ENCODE results near the gene CALCR. TPM values are rescaled to one million over a fixed set of nuclear protein-coding genes. Genes with fewer than 3 reads are reported as not detected.

The CALCR gene
- total RNA-seq, 2 donors from 2014 or later: 0.45 TPM; not detected in 1

GRCh38 chr7:93409324-93409723 is 165.2 kb downstream of the CALCR start:
- no peak overlapping the region for H3K27ac ChIP-seq
- intact Hi-C loops (cut with DNase I): no loop called here
- H3K4me3 ChIP-seq: no peak overlapping the region
- no peaks in the 10 kb centered on the region for H3K27me3 ChIP-seq (replicated peaks; ENCODE audit: insufficient read depth)
- TF ChIP-seq CTCF (IDR thresholded peaks at IDR 0.05): no peak
- no peak for TF ChIP-seq POLR2AphosphoS5 (IDR thresholded peaks at IDR 0.05)
- TF ChIP-seq POLR2A (IDR thresholded peaks at IDR 0.05): no peak
- H3K36me3 ChIP-seq: no peaks in the 10 kb centered on the region
- no peak for DNase-seq (ENCODE audit: low spot score)
- no peaks in the 10 kb centered on the region for H3K4me1 ChIP-seq (replicated peaks)
- 79% methylated on average over 3 of the region's 3 CpGs for WGBS
- H3K9me3 ChIP-seq: no peaks in the 10 kb centered on the region

GRCh38 chr7:93407239-93407638 is 167.3 kb downstream of the CALCR start:
- Histone ChIP-seq H3K9me3 (no peaks in the 10 kb centered on the region), H3K27ac (no peak overlapping the region), H3K27me3 (replicated peaks; ENCODE audit: insufficient read depth) (no peaks in the 10 kb centered on the region), H3K4me1 (replicated peaks) (no peaks in the 10 kb centered on the region), H3K4me3 (no peak overlapping the region), H3K36me3 (no peaks in the 10 kb centered on the region)
- 91% methylated on average over 5 of the region's 5 CpGs for WGBS
- TF ChIP-seq CTCF (IDR thresholded peaks at IDR 0.05) (no peak), POLR2A (IDR thresholded peaks at IDR 0.05) (no peak), POLR2AphosphoS5 (IDR thresholded peaks at IDR 0.05) (no peak)
- no peak for DNase-seq (ENCODE audit: low spot score)
- intact Hi-C loops (cut with DNase I): no loop called here

GRCh38 chr7:93402944-93403343 is 171.6 kb downstream of the CALCR start:
- no peaks in the 10 kb centered on the region for H3K36me3 ChIP-seq
- H3K27me3 ChIP-seq (replicated peaks; ENCODE audit: insufficient read depth): no peaks in the 10 kb centered on the region
- TF ChIP-seq POLR2A (IDR thresholded peaks at IDR 0.05) (no peak), CTCF (IDR thresholded peaks at IDR 0.05) (no peak), POLR2AphosphoS5 (IDR thresholded peaks at IDR 0.05) (no peak)
- H3K9me3 ChIP-seq: no peaks in the 10 kb centered on the region
- no peak overlapping the region for H3K4me3 ChIP-seq
- no peak overlapping the region for H3K27ac ChIP-seq
- WGBS: 86% methylated on average over 5 of the region's 5 CpGs
- intact Hi-C loops (cut with DNase I): no loop called here
- H3K4me1 ChIP-seq (replicated peaks): no peaks in the 10 kb centered on the region
- DNase-seq (ENCODE audit: low spot score): no peak

GRCh38 chr7:93399642-93400041 is 174.9 kb downstream of the CALCR start:
- no peak for TF ChIP-seq POLR2AphosphoS5 (IDR thresholded peaks at IDR 0.05)
- no peak for TF ChIP-seq CTCF (IDR thresholded peaks at IDR 0.05)
- no peak for TF ChIP-seq POLR2A (IDR thresholded peaks at IDR 0.05)
- Histone ChIP-seq H3K4me1 (replicated peaks) (no peaks in the 10 kb centered on the region), H3K27me3 (replicated peaks; ENCODE audit: insufficient read depth) (no peaks in the 10 kb centered on the region), H3K27ac (no peak overlapping the region), H3K4me3 (no peak overlapping the region), H3K36me3 (no peaks in the 10 kb centered on the region), H3K9me3 (no peaks in the 10 kb centered on the region)
- no peak for DNase-seq (ENCODE audit: low spot score)
- 83% methylated on average over 3 of the region's 3 CpGs for WGBS
- intact Hi-C loops (cut with DNase I): no loop called here

GRCh38 chr7:93392984-93393383 is 181.5 kb downstream of the CALCR start:
- WGBS: 86% methylated on average over 1 of the region's 1 CpG
- no peak overlapping the region for H3K4me3 ChIP-seq
- TF ChIP-seq POLR2AphosphoS5 (IDR thresholded peaks at IDR 0.05) (no peak), CTCF (IDR thresholded peaks at IDR 0.05) (no peak), POLR2A (IDR thresholded peaks at IDR 0.05) (no peak)
- H3K36me3 ChIP-seq: no peaks in the 10 kb centered on the region
- H3K9me3 ChIP-seq: no peaks in the 10 kb centered on the region
- no peak overlapping the region for H3K27ac ChIP-seq
- no peaks in the 10 kb centered on the region for H3K27me3 ChIP-seq (replicated peaks; ENCODE audit: insufficient read depth)
- intact Hi-C loops (cut with DNase I): no loop called here
- DNase-seq (ENCODE audit: low spot score): no peak
- H3K4me1 ChIP-seq (replicated peaks): no peaks in the 10 kb centered on the region

Measured in prostate gland (tissue), 2 donors.